NB4 (cell line): Measurements from ENCODE around the gene PEAK1.
"Not testable (repeated sequence)": the region's sequence is repeated elsewhere in the genome, so short reads cannot be mapped to it uniquely, and the experiment has no call there.

ENCODE experiments used
- CTCF ChIP-seq: IDR thresholded peaks from one replicate; pipeline ENCODE4 v1.5.1; 2012; ENCODE audit warnings: low read depth, low read length
- MAX ChIP-seq: IDR thresholded peaks from 2 replicates; pipeline ENCODE4 v1.6.1; 2011; ENCODE audit warnings: low read depth, low read length
- MYC ChIP-seq: IDR thresholded peaks from 2 replicates; pipeline ENCODE4 v1.6.1; 2011; ENCODE audit warnings: low read depth, low read length
- POLR2A ChIP-seq: IDR thresholded peaks from 2 replicates; pipeline ENCODE4 v1.6.1; 2011; ENCODE audit warnings: mild to moderate bottlenecking; ENCODE audit not compliant: insufficient read length; ENCODE audit errors: extremely low read depth

GRCh38 chr15:77184352-77184751 lies 235.6 kb downstream of the PEAK1 start:
- TF ChIP-seq CTCF, POLR2A, MAX, MYC: not testable (repeated sequence)
